Neuronal stem cell (in vitro differentiated cells): ENCODE data around the gene ANKRD60.

Experiments
- DNase-seq: peaks from one replicate; pipeline ENCODE4 v3.0.0-alpha.2; 2013; ENCODE audit warnings: low spot score
- H2AFZ ChIP-seq: one replicate; pipeline ENCODE4 v1.6.1; 2013; ENCODE audit warnings: mild to moderate bottlenecking, low read length, inconsistent platforms
- H2AK5ac ChIP-seq: 2 replicates; pipeline ENCODE4 v1.6.1; 2013; ENCODE audit warnings: low read depth, mild to moderate bottlenecking, inconsistent platforms, low read length, moderate library complexity, mixed read lengths
- H2BK120ac ChIP-seq: 2 replicates; pipeline ENCODE4 v1.6.1; 2013; ENCODE audit warnings: low read depth, mild to moderate bottlenecking, inconsistent platforms, low read length, moderate library complexity, mixed read lengths
- H2BK12ac ChIP-seq: one replicate; pipeline ENCODE4 v1.6.1; 2013; ENCODE audit warnings: low read length, inconsistent platforms
- H2BK15ac ChIP-seq: 2 replicates; pipeline ENCODE4 v1.6.1; 2013; ENCODE audit warnings: mild to moderate bottlenecking, low read length, inconsistent platforms, mixed read lengths
- H2BK5ac ChIP-seq: one replicate; pipeline ENCODE4 v1.6.1; 2013; ENCODE audit warnings: inconsistent platforms, mild to moderate bottlenecking, low read length, moderate library complexity
- H3K14ac ChIP-seq: one replicate; pipeline ENCODE4 v1.6.1; 2013; ENCODE audit warnings: low read length, inconsistent platforms
- H3K18ac ChIP-seq: 2 replicates; pipeline ENCODE4 v1.6.1; 2013; ENCODE audit warnings: low read length, inconsistent platforms
- H3K23ac ChIP-seq: 2 replicates; pipeline ENCODE4 v1.6.1; 2013; ENCODE audit warnings: low read depth, mild to moderate bottlenecking, mixed read lengths, low read length, inconsistent platforms; ENCODE audit not compliant: poor library complexity
- H3K27ac ChIP-seq: replicated peaks from 3 replicates; pipeline ENCODE4 v1.5.1; 2013; ENCODE audit warnings: low read length, inconsistent platforms
- H3K27me3 ChIP-seq, 3 experiments: 2 replicates each; pipeline ENCODE4 v1.6.1; 2013; ENCODE audit warnings: low read length in 3 of 3, mild to moderate bottlenecking in 2 of 3, inconsistent platforms in 1 of 3, low read depth in 1 of 3, mixed read lengths in 1 of 3, moderate library complexity in 1 of 3; ENCODE audit not compliant: control insufficient read depth in 3 of 3, insufficient read depth in 3 of 3
- H3K36me3 ChIP-seq, 2 donors: replicated peaks in 1 of 2; 2 replicates each; pipeline ENCODE4 v1.6.1; 2013; ENCODE audit warnings: low read length in 2 of 2; ENCODE audit not compliant: control insufficient read depth in 2 of 2, insufficient read depth in 2 of 2
- H3K4ac ChIP-seq: 2 replicates; pipeline ENCODE4 v1.6.1; 2013; ENCODE audit warnings: inconsistent platforms, mild to moderate bottlenecking, low read length, moderate library complexity
- H3K4me1 ChIP-seq, 2 donors: 1 replicate in 1 of 2; 2 replicates in 1 of 2; pipeline ENCODE4 v1.6.1; 2013; ENCODE audit warnings: low read length in 2 of 2, low read depth in 1 of 2; ENCODE audit not compliant: control insufficient read depth in 2 of 2, insufficient read depth in 1 of 2
- H3K4me2 ChIP-seq: one replicate; pipeline ENCODE4 v1.6.1; 2013; ENCODE audit warnings: mild to moderate bottlenecking, low read length, inconsistent platforms; ENCODE audit not compliant: insufficient read depth, poor library complexity, severe bottlenecking
- H3K4me3 ChIP-seq, 2 donors: 2 replicates each; pipeline ENCODE4 v1.5.1; 2013; ENCODE audit warnings: low read length in 2 of 2, mild to moderate bottlenecking in 2 of 2, inconsistent platforms in 1 of 2, moderate library complexity in 1 of 2
- H3K79me1 ChIP-seq: one replicate; pipeline ENCODE4 v1.6.1; 2013; ENCODE audit warnings: low read depth, mild to moderate bottlenecking, inconsistent platforms, low read length, moderate library complexity
- H3K9ac ChIP-seq: one replicate; pipeline ENCODE4 v1.6.1; 2013; ENCODE audit warnings: mild to moderate bottlenecking, low read depth, low read length, inconsistent platforms; ENCODE audit not compliant: poor library complexity
- H3K9me3 ChIP-seq, 2 donors: replicated peaks in 1 of 2; 2 replicates each; pipeline versions ENCODE3 to v1.6.1; 2013; ENCODE audit warnings: low read length in 2 of 2, mild to moderate bottlenecking in 2 of 2, inconsistent platforms in 1 of 2, low read depth in 1 of 2, mixed read lengths in 1 of 2, moderate library complexity in 1 of 2; ENCODE audit not compliant: control insufficient read depth in 2 of 2, insufficient read depth in 1 of 2
- H4K8ac ChIP-seq: one replicate; pipeline ENCODE4 v1.6.1; 2013; ENCODE audit warnings: low read depth, mild to moderate bottlenecking, inconsistent platforms, low read length, moderate library complexity
- H4K91ac ChIP-seq: one replicate; pipeline ENCODE4 v1.6.1; 2013; ENCODE audit warnings: low read length, low read depth, mild to moderate bottlenecking, inconsistent platforms; ENCODE audit not compliant: poor library complexity
- WGBS, 2 donors: extraction: QIAGEN DNeasy Blood & Tissue Kit; methylation state at CpG; one replicate each; pipeline ENCODE4 v1.1.7; 2013; ENCODE audit warnings: missing lambda C conversion rate in 2 of 2, mixed read lengths in 1 of 2; ENCODE audit not compliant: insufficient read length in 2 of 2, insufficient replicate concordance in 1 of 2; ENCODE audit errors: extremely low coverage in 2 of 2; 5-methylcytosine and 5-hydroxymethylcytosine counted together

ANKRD60 gene

DNA sequence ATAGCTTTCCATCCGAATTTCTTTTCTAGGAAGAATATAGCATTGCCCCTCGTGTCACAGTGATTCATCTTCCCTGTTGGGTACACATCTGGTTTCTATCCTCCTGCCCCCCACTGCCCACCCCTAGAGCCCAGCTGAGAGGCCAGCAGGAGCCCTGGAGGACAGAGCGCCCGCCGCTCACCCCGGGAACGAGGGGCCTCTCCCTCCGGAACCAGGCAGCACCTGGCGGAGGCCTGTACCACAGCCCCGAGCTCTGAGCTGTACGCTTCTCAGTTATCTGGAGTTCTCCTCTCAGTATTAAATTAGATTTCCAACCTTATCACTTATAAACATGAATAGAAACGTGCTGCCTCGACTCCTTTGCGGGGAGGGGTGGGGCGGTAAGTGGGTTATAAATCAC is 6.0 kb downstream of the ANKRD60 start:
- H4K8ac ChIP-seq: no peak overlapping the region
- no peak overlapping the region for H3K4me3 ChIP-seq
- H3K4me2 ChIP-seq: no peak overlapping the region
- peaks cover under 1 to 8% of the 10 kb centered on the region in 2 donors for H3K9me3 ChIP-seq
- H3K23ac ChIP-seq: no peak overlapping the region
- no peak overlapping the region for H2BK12ac ChIP-seq
- H2BK15ac ChIP-seq: no peak overlapping the region
- peaks cover 0 to 65% (median 7%) of the 10 kb centered on the region in 3 experiments for H3K27me3 ChIP-seq
- no peak overlapping the region for H3K27ac ChIP-seq
- no peak overlapping the region for H2BK120ac ChIP-seq
- H3K14ac ChIP-seq: no peak overlapping the region
- no peak overlapping the region for H2BK5ac ChIP-seq
- no CpG with 5 or more reads among the region's 15 CpGs for WGBS, 2 donors
- DNase-seq: no peak
- no peak overlapping the region for H2AK5ac ChIP-seq
- H3K36me3 ChIP-seq: no peaks in the 10 kb centered on the region
- no peak overlapping the region for H3K18ac ChIP-seq
- H3K4ac ChIP-seq: no peak overlapping the region
- no peaks in the 10 kb centered on the region for H3K4me1 ChIP-seq
- no peak overlapping the region for H3K9ac ChIP-seq
- no peak overlapping the region for H4K91ac ChIP-seq
- H3K79me1 ChIP-seq: no peaks in the 10 kb centered on the region
- H2AFZ ChIP-seq: no peak overlapping the region

DNA sequence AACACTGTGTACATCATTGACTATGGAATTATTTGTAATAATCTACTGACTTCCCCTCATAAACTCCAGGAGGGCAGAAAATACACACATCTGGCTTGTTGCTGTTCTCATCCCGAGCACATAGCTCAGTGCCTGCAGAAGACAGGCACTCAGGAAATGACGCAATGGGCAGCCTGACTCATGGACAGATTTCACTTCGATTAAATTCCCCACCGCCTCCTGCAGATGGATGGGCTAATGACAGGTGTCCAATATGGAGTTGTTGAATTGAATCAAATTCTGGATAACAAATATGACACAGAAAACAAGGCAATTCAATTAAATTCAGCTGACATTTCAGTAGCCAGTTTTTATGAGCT is 9.1 kb downstream of the ANKRD60 start:
- no CpG with 5 or more reads among the region's 4 CpGs for WGBS, 2 donors
- no peak for DNase-seq
- no peak overlapping the region for H3K4me3 ChIP-seq

DNA sequence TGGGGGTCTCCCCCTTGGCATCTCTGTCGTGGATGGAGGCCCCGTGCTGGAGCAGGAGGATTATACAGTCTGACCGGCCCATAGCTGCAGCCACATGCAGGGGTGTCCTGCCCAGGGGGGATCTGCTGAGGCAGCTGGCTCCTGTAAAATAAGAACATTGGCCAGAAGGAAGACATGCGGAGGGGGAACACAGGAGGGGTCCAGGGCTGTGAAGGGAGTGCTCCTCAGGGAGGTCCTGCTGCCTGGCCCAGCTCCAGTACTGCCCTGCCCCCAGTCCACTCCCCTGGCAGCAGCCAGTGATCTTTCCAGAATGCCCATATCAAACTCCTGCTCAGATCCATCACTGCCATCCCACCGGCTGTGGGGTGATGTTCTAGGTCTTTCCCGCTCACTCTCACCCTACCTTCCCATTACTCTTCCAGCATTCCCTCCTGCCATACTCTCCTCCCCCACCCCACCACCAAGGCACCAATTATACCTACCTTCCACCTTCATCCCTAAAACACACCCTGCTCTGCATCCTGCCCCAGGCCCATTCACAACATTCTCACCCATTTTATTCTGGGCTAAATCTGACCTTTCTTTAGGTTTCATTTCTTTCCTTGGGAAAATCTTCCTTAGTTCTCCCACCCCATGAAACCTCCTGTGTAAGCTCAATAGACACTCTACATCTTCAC is 9.7 kb downstream of the ANKRD60 start:
- Histone ChIP-seq H4K8ac (no peak overlapping the region), H3K9me3 (peaks cover 0 to 7% of the 10 kb centered on the region in 2 donors), H2BK5ac (no peak overlapping the region), H2BK120ac (no peak overlapping the region), H2BK15ac (no peak overlapping the region), H3K36me3 (no peaks in the 10 kb centered on the region), H2AK5ac (no peak overlapping the region), H3K18ac (no peak overlapping the region), H3K14ac (no peak overlapping the region), H3K27me3 (peaks cover 0 to 31% (median 0%) of the 10 kb centered on the region in 3 experiments), H3K9ac (no peak overlapping the region), H3K79me1 (no peaks in the 10 kb centered on the region), H3K27ac (no peak overlapping the region), H3K4me3 (peak overlapping the region in 1 of 2 donors; percentile 38), H3K4me2 (no peak overlapping the region), H4K91ac (no peak overlapping the region), H3K4ac (no peak overlapping the region), H2AFZ (no peak overlapping the region), H3K4me1 (peaks cover 0 to 4% of the 10 kb centered on the region in 2 donors), H2BK12ac (no peak overlapping the region), H3K23ac (no peak overlapping the region)
- no CpG with 5 or more reads among the region's 6 CpGs for WGBS, 2 donors
- no peak for DNase-seq

More for the DNA sequence above, 9.1 kb downstream of the ANKRD60 start:
- H2AFZ ChIP-seq: no peak overlapping the region
- no peak overlapping the region for H3K14ac ChIP-seq
- H3K36me3 ChIP-seq: no peaks in the 10 kb centered on the region
- no peak overlapping the region for H2BK5ac ChIP-seq
- no peak overlapping the region for H3K27ac ChIP-seq
- no peak overlapping the region for H4K91ac ChIP-seq
- no peaks in the 10 kb centered on the region for H3K79me1 ChIP-seq
- no peak overlapping the region for H3K9ac ChIP-seq
- H3K4me1 ChIP-seq: no peaks in the 10 kb centered on the region
- H3K9me3 ChIP-seq: peaks cover 0 to 7% of the 10 kb centered on the region in 2 donors
- no peak overlapping the region for H2BK15ac ChIP-seq
- H4K8ac ChIP-seq: no peak overlapping the region
- no peak overlapping the region for H3K23ac ChIP-seq
- H3K27me3 ChIP-seq: peaks cover 0 to 34% (median 0%) of the 10 kb centered on the region in 3 experiments
- H3K4ac ChIP-seq: no peak overlapping the region
- no peak overlapping the region for H3K4me2 ChIP-seq
- no peak overlapping the region for H2BK120ac ChIP-seq
- H2AK5ac ChIP-seq: no peak overlapping the region
- H2BK12ac ChIP-seq: no peak overlapping the region
- no peak overlapping the region for H3K18ac ChIP-seq

GRCh38 chr20:58216334-58216733 is 12.1 kb downstream of the ANKRD60 start:
- H3K27me3 ChIP-seq: peaks cover 0 to 14% (median 0%) of the 10 kb centered on the region in 3 experiments
- no peak overlapping the region for H3K9ac ChIP-seq
- H3K27ac ChIP-seq: no peak overlapping the region

More at GRCh38 chr20:58216334-58216733, 12.1 kb downstream of the ANKRD60 start:
- H2AK5ac ChIP-seq: no peak overlapping the region
- H2BK15ac ChIP-seq: no peak overlapping the region
- no peak overlapping the region for H4K91ac ChIP-seq
- no peak overlapping the region for H2AFZ ChIP-seq
- peaks cover 0 to 7% of the 10 kb centered on the region in 2 donors for H3K9me3 ChIP-seq
- no peak overlapping the region for H2BK5ac ChIP-seq
- H2BK12ac ChIP-seq: no peak overlapping the region
- no peak overlapping the region for H3K23ac ChIP-seq
- H3K18ac ChIP-seq: no peak overlapping the region
- no peak overlapping the region for H3K14ac ChIP-seq
- H3K36me3 ChIP-seq: no peaks in the 10 kb centered on the region
- no CpG with 5 or more reads among the region's 4 CpGs for WGBS, 2 donors
- H3K4me2 ChIP-seq: no peak overlapping the region
- H3K79me1 ChIP-seq: no peaks in the 10 kb centered on the region
- H3K4me3 ChIP-seq: no peak overlapping the region
- DNase-seq: no peak
- no peak overlapping the region for H4K8ac ChIP-seq
- no peak overlapping the region for H3K4ac ChIP-seq
- H3K4me1 ChIP-seq: peaks cover 0 to 9% of the 10 kb centered on the region in 2 donors
- no peak overlapping the region for H2BK120ac ChIP-seq
